GM19328 (cell line): ENCODE results near the gene ZNF548.
A peak's percentile ranks its signal among the peaks of the same experiment; 100 is the strongest.

Source experiments
- ATAC-seq: cut with Tn5 transposase; IDR thresholded peaks from one replicate; pipeline ENCODE4 v1.9.1; 2021; ENCODE audit warnings: mild to moderate bottlenecking, moderate library complexity; ENCODE audit not compliant: unreplicated experiment

The ZNF548 gene

DNA sequence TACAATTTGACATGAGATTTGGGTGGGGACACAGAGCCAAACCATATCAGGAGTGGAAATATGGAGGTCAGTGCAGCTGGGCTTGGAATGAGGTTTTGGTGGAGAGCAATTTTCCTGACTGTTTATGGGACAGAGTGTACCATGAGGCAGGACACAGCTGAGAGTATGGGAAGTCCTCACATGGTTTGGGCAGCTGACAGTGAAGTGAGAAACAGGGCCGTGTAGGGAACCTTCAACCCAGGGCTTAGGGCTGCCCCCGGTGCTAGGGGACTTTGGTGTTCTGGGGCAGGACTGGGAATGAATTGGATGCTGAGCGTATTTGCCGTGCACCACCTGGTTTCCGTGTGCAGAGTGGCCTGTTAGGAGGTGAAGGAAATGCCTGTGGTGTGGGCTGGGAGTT lies 6.1 kb downstream of the ZNF548 start:
- no peak for ATAC-seq

DNA sequence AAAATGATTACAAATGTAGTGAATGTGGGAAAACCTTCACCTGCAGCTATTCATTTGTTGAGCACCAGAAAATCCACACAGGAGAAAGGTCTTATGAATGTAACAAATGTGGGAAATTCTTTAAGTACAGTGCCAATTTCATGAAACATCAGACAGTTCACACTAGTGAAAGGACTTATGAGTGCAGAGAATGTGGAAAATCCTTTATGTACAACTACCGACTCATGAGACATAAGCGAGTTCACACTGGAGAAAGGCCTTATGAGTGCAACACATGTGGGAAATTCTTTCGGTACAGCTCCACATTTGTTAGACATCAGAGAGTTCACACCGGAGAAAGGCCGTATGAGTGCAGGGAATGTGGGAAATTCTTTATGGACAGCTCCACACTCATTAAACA lies 9.2 kb downstream of the ZNF548 start:
- ATAC-seq = no peak

DNA sequence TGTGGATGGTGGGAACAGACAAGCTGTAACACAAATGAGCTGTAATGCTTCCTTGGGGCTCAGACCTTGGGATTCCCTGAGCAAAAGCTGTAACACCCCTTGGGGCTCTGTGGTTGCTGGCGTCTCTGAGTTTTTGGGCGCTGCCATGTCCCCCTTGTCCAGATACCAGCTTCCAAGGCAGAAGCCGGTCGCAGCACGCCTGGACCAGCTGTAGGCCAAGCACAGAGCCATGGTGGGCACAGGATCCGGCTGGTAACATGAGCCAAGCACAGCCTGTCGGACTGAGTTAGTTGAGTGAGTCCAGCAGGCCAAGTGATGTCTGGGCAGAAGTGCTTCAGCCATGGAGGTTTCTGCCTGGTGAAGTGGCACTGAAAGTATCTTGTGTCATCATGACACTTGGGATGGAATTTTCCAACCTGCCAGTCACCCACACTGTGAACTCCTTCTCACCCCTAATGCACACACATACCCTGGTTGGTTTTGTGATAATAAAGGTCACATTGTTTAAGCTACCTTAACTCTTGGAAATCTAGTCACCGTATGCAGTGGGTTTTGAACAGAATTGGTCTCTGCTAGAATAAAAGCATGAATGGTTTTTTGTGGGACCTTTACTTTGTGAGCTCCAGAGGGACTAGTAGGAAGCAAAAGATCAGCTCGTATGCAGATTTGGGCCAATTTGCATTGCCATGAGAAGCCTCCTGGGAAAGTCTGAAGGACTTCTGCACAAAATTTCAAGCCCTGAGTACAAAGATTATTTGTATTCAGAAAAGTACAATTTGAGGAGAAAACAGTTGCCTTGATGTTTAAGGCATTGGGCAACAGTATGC lies 14.3 kb downstream of the ZNF548 start:
- no peak for ATAC-seq

DNA sequence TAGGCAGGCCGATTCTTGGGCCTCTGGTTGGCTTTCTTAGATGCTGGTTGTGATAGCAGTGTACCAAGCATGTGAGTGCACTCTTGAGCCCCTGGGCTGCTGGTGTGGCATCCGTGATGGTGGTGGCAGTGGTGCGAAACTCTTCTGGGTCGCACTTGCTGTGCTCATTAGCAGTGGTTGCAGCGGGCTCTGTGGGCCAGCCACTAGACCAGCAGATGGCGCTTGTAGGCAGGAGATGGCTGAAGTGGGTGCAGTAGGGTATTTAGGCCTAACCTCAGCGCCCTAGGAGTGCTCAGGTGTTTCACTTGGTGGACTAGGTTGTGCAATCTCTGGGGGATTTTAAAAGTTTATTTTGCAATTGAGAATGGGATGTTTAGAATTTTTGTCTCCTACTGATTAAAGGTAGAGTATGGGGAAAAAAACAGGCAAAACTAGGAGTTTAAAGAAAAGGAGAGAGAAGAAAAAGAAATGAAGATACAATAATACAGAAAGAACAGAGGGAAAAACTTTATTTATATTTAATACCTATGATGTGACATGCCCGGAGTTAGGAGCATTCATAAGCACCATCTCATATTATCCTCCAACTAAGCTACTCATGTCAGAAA lies 17.0 kb downstream of the ZNF548 start:
- no peak for ATAC-seq

DNA sequence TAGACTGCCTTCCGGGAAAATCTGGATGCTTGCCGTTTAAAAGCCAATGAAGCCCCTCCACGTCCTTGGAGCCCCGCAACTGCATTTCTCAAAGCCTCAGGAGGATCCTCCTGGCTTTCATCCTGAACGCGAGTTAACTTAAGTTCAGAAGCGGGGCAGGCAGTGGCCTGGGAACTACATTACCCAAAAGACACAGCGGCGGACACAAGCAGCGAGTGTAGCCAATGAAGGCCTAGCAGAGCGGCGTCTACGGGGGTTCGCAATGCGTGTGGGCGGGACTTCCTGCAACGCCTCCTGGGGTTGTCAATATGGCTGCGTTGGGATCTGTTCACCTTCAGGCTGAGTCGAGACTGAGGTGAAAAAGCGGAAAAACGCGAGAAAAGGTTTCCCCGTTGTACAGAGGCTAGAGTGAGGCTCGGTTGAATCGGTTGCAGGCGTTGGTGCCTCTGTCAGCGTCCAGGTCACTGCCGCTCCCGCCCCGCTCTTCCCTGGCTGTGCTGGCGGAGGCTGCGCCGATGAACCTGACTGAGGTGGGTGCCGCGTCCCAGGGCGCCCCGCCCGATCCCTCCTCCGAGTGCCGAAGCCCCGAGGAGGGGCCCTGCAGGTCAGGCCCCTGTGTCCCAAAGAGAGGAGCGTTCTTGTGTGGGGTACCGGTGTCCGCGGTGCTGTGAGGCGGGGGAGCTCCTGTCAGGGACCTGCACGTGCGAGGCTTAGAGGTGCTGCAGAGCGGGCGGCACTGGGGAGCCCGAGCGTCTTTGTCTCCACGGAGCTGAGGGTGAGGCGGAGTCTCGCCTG lies 21.4 kb downstream of the ZNF548 start, which contains the start of gene ZNF17:
Gene ZNF17, plus strand, starts transcription at position 285 of the 795 bp plus-strand sequence. CDS start 2,455 bp downstream, outside the sequence.
- ATAC-seq = peak; percentile 98

GRCh38 chr19:57419439-57419838 lies 29.8 kb downstream of the ZNF548 start:
- ATAC-seq = no peak

- ATAC-seq = no peak
Measured at GRCh38 chr19:57421037-57421436, 31.4 kb downstream of the ZNF548 start.

DNA sequence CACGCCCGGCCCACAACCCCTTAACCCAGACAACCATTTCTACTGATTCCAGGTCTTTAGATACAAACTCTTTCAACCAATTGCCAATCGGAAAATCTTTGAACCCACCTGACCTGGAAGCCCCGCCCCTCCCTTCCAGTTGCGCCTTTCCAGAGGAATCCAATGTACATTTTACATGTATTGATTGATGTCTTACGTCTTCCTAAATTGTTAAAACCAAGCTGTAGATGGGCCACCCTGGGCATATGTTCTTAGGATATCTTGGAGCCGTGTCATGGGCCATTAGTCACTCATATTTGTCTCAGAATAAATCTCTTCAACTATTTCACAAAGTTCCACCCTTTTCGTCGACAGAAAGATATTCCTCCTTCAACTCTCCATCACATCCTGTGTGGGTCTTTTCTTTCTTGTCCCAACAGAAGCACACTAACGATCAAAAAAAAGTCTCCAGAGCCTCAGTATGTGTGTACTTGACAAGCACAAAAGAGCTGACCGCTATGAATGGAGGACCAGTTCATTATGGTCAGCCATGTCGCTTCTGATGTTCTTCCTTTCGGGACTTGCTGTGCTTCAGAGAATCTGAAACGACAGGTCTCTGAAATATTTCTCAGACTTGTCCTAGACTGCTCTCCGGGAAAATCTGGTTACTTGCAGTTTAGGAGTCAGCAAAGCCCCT lies 44.9 kb downstream of the ZNF548 start:
- no peak for ATAC-seq

GRCh38 chr19:57435062-57435978 lies 45.7 kb downstream of the ZNF548 start, which contains the start of gene ZNF749:
TSS of gene ZNF749 (plus strand) at chr19:57435325. CDS start at chr19:57435579, 254 bp downstream.
- ATAC-seq = peak; percentile 94

GRCh38 chr19:57436417-57436816 lies 46.8 kb downstream of the ZNF548 start:
- no peak for ATAC-seq

DNA sequence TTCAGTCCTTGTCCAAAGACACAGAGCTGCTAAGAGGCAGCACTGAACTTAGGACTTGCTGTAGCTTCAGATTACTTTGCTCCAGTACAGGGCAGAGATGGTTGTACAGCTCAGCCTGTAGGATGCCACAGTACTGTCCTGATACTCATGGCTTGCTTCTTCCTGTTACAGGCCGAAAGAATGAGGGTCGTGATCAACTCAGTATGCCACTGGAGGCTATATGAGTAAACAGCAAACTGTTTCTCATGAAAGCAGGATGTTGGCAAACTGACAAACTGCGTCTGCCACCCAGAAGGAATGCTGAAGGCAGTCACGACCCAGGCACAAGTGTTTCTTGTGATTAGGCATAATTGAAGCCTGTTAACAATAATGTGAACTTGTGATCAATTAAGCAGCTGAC lies 48.3 kb downstream of the ZNF548 start:
- no peak for ATAC-seq

GRCh38 chr19:57438925-57439324 lies 49.3 kb downstream of the ZNF548 start:
- no peak for ATAC-seq

- no peak for ATAC-seq
Measured at GRCh38 chr19:57441979-57442752, 52.5 kb downstream of the ZNF548 start.

GRCh38 chr19:57443121-57443696 lies 53.6 kb downstream of the ZNF548 start:
- no peak for ATAC-seq

DNA sequence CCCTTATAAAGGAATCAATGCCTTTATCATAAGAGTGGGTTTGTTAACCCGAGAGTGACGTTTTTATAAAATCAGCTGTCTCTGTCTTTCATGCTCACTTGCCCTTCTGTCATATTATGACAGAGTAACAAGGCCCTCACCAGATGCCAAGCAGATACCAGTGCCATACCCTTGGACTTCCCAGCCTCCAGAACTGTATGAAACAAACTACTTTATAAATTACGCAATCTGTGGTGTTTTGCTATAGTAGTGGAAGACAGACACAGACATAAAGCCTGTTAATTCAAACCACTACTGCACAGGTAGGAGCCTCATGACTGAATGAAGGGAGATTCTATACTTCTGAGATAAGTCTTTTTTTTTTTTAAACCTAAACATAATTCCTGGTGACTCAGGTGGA lies 62.7 kb downstream of the ZNF548 start:
- ATAC-seq = no peak
